NCI-H1694 (cell line): ENCODE data around the gene CCDC154.
"Not testable (repeated sequence)": the region's sequence is repeated elsewhere in the genome, so short reads cannot be mapped to it uniquely, and the experiment has no call there.

ENCODE experiments used
- DNase-seq: peaks from one replicate; lab custom pipeline; 2025; lab: John Stamatoyannopoulos, UW

Gene CCDC154, protein sequence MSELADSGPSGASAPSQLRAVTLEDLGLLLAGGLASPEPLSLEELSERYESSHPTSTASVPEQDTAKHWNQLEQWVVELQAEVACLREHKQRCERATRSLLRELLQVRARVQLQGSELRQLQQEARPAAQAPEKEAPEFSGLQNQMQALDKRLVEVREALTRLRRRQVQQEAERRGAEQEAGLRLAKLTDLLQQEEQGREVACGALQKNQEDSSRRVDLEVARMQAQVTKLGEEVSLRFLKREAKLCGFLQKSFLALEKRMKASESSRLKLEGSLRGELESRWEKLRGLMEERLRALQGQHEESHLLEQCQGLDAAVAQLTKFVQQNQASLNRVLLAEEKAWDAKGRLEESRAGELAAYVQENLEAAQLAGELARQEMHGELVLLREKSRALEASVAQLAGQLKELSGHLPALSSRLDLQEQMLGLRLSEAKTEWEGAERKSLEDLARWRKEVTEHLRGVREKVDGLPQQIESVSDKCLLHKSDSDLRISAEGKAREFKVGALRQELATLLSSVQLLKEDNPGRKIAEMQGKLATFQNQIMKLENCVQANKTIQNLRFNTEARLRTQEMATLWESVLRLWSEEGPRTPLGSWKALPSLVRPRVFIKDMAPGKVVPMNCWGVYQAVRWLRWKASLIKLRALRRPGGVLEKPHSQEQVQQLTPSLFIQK

DNA sequence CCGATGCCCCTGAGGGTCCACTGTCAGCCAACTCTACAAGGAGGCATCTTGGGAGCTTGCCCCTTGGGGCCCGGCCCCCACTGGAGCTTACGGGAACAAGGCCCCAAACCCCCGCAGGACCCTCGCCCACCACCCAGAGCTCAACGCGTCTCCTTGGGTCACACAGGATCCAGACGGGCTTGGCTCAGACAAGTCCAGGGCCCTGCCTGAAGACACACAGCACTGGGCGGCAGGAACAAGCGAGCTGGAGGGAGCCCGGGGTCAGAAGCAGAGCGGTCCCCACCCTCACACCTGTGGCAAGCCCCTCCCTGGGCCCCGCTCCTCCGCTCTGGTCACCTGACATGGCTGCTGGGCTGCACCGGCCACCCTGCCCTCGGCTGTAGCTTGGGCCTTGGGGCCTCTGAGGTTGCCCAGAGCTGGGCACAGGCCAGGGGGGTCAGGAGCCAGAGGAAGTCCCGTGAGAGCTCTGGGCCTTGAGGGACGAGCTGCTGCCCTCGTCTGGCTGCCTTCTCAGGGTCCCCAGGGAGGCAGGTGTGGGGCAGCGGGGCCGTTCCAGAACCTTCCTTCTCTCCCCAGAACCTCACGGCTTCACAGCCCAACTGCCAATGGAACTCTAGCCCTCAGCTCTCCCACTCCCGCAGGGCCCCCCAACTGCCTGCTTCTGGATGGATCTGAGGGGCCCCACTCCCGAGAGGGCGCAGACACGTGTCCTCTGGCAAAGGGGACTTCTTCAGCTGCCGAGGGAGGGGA lies at the start of gene CCDC154:
Gene CCDC154 (minus strand): TSS at position 577 of the 750 bp plus-strand sequence. CDS start 234 bp downstream, at position 343.
- DNase-seq, result no peak

DNA sequence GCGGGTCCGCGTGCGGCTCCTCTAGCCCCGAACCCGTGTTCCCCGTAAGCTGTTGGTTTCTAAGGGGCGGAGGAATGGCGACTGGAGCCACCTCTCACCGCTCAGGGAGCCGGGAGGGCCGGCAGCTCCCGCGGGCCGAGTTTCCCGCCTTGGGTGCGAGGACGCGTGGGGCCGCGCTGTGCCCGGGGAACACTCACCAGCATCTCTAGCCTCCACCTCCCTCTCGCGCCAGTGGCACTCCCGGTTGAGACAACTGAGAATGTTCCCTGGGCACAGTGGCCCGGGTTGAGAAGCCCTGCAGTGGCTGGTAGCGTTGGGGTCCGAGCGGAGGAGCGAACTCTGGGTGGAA lies 49.4 kb upstream of the CCDC154 start:
- no peak for DNase-seq

DNA sequence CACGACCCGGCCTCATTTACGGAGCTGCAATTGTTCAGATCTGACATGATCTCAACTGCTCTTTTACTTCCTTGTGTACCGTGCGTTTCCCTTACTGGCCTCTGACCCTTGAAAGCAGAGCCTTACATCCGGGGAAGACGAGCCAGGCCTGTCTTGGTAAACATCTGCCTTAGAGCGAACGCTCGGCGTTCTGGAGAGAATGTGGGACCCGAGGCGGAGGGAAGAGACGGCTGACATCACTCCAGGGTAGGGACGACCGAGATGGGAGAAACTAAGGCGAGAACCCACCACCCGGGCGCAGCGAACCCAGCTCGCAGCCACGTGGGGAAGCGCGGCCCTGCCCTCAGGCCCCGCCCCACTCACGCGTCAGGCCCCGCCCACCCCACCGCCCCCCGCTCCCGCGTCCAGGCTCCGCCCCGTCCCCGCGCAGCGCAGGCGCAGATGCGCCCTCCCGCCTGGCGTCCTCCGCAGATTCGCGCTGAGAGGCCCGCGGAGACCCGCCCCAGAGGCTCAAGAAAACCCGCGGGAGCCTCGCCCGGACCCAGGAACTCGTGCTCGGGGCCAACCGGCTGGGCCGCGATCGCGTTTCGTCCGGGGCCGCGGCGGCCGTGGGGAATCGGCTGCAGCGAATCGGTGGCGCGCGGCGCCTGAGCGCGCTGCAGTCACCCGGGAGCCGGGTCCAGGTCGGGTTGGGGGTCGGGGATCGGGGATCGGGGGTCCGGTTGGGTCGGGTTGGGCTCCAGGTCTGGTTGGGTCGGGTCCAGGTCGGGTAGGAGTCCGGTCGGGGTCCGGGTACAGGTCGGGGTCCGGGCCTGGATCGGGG lies 48.8 kb upstream of the CCDC154 start, which contains the start of gene TELO2:
Gene TELO2 (plus strand): TSS at position 438 of the 823 bp plus-strand sequence. CDS start 922 bp downstream, outside the sequence.
- no peak for DNase-seq

DNA sequence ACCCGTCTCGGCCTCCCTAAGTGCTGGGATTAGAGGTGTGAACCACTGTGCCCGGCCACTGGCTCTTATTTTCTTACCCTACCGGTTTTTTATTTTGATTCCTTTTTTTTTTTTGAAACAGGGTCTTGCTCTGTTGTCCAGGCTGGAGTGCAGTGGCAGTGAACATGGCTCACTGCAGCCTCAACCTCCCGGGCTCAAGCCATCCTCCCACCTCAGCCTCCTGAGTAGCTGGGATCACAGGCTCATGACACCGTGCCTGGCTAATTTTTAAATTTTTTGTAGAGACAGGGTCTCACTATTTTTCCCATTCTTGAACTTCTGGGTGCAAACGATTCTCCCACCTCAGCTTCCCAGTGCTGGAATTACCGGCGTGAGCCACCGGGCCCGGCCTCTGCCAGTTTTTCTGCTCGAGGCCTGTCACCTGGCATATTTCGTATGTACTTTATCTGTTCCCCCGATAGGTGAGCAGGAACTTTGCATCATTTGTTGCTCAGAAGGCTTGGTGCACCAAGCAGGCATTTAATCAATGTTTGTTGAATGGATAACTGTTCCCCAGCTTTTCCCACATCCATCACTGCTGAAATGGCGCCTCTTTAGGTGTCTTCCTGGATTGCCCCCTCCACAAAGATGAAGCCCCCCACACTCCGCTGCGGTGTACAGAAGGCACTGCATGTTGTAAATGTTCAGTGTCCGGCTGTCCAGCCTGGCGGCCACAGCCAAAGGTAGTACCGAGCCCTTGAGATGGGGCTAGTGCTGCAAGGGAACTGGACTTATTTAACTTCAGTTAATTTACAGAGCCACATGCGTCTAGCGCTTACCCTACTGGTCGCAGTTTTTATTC lies 47.9 kb upstream of the CCDC154 start:
- DNase-seq, result no peak

DNA sequence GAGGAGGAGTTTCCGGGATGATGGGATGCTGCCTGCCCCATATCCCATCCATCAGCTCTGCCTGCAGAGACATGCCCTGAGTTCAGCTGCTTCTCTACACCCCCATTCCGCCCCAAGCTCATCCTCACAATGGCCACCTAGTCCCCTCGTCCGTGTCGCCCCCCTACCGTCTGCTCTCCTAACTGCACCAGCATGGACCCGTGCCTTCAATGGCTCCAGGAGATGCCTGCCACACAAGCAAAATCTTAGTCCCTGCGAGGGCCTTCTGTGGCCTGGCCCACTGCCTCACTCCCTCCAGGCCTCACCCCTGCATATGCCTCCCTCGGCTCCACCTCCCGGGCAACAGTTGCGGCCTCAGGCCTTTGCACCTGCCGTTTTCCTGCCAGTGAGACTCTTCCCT lies 47.0 kb upstream of the CCDC154 start:
- no peak for DNase-seq

DNA sequence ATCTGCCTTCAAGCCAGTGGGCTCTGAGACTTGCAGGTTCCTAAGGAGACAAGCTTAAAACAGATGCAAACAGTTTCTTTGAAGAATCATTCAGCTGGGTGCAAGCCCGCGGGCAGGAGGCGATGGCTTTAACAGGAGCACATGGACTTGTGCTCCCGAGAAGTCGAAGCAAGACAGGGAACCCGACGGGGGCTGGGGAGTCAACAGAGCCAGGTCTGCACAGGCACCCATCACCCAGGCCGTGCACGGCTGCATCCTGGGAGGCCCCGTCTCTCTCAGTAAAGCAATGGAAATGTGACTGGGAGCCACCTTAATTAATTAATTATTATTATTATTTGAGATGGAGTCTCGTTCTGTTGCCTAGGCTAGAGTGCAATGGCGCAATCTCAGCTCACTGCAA lies 44.7 kb upstream of the CCDC154 start:
- DNase-seq, result no peak

DNA sequence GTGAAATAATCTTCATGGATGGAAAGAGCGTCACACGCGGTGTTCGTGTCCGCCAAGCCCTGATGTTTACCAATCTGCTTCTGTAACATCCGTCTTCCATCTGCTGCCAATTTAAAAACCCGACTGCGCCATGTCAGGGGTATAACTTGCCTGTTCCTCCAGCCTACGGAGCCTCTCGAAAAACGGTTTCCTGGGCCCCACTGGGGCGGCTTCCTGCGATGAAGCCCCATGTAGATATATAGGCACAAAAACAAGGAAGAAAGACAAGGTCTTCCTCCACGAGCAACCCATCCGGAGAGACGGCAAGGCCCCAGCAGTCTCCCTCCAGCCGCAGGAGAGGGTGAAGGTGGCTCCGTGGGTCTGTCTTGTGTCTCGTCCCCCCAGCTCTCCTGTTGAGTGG lies 44.3 kb upstream of the CCDC154 start, which contains the start of gene PTX4:
Gene PTX4 (minus strand): TSS at position 326 of the 400 bp plus-strand sequence. CDS start 35 bp downstream, at position 291.
- DNase-seq, result no peak

DNA sequence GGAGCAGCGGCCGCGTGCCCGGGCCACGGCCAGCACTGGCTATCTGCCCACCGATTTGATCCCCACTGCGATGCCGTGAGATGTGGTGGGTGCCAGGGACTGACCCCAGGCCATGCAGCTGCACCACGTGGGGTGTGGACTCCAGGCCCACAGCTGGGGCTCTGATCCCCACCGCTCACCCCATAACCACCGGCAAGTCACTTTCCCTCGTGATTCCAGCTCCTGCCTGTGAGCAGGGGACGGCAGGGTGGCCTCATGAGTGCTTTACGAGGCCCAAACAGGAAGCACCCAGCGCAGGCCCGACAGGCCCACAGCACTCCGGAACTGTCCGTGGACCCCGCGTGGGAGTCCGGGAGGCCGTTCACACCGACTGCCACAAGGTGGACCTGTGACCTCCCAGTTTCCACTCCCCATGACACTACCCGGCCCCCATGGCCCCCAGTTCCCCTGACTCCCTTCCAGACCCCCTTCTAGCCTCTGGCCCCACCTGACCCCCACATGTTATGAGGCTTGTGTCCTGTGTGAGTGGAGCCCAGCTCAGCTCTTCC lies 43.8 kb upstream of the CCDC154 start:
- no peak for DNase-seq

DNA sequence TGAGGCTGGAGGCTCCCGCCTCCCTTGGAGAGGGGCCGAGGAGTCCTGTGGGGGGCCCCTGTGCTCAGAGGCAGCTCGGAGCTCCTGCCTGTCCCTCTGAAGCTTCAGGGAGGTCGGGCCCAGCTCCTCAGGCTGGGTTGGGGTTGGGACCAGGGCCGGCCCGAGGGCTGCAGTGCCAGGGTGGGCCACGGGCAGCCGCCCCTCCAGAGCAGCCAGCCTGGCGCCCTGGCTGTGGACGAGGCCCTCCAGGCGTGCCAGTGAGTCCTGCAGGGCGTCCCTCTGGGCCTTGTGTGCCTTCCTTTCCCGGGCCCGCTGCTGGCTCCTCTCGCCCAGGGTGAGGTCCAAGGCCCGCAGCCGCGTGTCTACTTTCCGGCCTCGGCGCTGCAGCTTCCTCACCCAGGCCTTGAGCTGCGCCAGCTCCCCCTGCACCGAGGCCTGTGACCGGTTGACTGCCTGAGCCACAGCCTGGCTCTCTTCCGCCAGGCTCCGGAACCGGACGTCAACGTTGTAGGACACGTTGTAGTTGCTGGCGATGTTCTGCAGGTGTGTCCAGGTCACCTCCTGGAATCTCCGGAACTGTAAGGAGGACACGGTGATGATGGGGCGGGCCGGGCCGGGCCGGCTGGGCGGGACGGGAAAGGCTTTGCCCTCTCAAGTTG lies 43.2 kb upstream of the CCDC154 start:
- no peak for DNase-seq

DNA sequence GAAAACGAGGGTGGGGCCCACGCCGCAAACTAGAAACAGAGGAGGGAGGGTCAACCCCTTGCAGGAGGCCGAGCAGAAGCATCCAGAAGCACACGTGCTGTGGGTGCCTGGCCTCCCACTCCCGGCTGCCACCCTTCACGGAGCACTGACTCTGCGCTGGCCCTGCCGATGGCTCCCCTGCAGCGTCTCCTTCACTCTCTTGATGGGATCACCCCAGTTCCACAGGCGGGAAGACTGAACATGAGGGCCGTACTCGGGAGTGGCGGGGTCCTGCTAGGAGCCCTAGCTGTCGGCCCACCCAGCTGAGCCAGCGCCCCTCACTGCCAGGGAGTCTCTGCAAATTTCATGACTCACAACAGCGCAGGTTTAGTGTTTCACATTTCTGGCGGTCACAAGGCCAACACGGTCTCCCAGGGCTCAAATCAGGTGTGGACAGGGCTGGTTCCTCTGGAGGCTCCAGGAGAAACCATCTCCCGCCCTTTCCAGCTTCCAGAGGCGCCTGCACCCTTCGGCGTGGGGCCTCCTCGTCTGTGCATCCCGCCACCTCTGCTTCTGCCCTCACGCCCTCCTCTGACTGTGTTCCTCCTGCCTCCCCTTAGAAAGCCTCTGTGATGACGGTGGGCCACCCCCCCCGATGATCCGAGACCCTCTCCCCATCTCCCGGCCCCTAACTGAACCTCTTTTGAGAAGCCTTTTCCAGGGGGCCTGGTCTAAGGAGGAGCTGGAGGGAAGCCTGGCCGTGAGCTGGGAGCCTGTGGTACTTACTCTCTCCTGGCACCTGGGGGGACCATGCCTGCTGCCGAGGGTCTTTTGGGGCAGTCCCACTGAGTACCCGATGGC lies 42.4 kb upstream of the CCDC154 start:
- no peak for DNase-seq

DNA sequence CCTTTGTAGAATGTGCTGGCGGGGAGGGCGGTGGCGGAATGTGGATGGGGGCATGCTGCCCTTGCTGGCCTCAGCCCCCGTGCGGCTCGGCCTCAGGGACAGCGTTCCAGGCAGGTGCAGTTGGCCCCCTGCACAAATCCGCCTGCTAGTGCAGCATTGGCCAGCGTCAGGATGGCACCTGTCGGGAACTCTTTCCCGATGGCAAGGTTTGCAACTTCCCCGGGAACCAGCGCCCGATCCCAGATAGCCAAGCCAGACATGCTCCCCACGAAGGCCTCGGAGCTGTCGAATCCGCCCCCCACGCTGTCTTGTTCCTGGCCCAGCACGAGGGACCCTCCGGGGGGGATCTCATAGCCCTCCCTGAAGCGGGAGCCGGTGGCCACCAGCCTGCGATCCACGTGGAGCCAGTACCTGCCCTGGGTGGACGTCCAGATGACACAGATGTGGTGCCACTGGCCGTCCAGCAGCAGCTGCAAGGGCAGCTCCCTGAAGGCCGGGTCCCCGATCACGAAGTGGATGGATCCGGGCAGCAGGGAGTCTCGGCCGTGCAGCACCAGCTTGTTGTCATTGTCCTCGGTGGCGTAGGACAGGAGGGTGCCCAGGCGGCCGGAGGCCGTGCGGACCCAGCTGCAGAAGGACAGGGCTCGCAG lies 41.6 kb upstream of the CCDC154 start:
- DNase-seq, result no peak

DNA sequence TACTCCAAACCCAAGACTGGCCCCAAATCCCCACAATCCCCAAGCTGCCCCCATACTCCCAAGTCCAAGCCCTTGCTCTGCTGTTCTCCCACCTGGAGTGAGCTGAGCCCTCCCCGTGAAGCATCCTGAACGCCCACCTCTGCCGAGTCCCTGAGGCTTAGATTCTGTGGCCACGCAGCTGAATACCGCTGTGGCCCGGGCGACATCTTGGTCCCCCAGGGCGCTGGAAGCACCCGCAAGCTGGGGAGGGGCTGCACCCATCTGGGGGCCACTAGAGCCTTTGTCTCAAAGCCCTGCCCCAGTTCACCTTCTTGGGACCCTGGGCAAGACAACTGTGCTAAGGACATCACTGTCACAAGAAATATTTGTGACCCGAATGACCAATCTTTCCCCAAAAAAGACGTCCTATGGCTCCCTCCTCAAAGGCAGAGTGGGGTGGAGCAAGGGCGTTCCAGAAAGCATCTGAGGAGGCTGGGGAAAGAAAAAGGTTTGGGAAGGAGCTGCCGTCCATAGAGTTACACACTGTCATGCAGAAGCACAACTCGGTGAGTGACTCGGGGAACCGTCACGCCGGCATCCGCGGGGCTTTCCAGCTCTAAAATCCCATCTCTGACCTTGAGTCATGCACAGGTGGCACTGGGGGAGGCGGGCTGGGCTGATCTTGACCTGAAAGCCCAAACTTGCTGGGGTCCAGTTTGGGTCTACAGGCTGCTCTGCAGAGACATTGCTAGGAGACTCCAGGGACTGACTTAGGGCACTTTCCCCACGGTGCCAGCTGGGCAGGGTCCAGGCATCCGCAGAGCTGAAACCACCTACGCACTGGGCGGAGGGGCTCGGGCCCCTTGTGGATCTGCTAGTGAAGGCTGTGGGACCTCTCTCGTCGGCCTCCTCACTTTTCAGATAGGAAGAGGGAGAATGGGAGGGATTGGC lies 37.8 kb upstream of the CCDC154 start:
- DNase-seq, result no peak

DNA sequence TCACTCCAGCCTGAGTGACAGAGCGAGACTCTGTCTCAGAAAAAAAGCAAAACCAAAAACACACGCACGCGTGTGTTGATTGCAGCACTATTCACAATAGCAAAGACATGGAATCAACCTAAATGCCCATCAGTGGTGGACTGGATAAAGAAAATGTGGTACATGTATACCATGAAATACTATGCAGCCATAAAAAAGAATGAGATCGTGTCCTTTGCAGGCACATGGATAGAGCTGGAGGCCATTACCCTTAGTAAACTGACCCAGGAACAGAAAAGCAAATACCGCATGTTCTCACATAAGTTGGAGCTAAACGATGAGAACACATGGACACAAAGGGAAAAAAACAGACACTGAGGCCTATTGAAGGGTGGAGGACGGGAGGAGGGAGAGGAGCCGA lies 34.6 kb upstream of the CCDC154 start:
- DNase-seq, result not testable (repeated sequence)

DNA sequence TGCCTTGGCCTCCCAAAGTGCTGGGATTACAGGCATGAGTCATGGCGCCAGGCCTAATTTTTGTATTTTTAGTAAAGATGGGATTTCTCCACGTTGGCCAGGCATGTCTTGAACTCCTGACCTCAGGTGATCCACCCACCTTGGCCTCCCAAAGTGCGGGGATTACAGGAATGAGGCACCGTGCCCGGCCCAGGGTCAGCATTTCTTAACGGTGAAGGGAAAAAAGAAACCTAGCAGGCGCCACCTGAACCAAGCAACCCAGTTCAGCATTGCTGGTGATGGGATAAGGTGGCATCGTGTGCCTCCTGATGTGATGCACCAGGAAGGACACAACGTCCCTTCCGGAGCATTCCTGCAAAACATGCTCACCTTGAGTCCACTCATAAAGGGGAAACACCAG lies 32.7 kb upstream of the CCDC154 start:
- DNase-seq, result no peak

DNA sequence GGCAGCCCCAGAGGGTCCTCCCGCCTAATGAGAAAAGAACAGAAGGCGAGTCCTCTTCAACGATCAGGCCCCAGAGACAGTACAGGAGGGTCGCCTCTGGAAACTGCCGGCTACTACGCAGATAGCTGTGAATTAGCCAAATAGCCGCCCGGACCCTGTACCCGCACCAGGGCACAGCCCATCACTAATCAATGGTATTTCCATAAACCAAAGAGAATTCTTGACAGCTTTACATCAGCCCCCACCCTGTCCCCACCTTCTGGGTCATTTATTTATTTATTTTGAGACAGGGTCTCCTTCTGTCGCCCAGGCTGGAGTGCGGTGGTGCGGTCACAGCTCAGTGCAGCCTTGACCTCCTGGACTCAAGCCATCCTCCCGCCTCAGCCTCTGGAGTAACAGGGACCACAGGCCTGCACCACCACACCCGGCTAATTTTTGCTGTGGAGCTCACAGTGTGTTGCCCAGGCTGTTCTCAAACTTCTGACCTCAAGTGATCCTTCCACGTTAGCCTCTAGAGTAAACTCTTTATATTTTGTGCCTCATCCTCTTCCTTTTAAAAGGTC lies 31.3 kb upstream of the CCDC154 start:
- DNase-seq, result no peak

DNA sequence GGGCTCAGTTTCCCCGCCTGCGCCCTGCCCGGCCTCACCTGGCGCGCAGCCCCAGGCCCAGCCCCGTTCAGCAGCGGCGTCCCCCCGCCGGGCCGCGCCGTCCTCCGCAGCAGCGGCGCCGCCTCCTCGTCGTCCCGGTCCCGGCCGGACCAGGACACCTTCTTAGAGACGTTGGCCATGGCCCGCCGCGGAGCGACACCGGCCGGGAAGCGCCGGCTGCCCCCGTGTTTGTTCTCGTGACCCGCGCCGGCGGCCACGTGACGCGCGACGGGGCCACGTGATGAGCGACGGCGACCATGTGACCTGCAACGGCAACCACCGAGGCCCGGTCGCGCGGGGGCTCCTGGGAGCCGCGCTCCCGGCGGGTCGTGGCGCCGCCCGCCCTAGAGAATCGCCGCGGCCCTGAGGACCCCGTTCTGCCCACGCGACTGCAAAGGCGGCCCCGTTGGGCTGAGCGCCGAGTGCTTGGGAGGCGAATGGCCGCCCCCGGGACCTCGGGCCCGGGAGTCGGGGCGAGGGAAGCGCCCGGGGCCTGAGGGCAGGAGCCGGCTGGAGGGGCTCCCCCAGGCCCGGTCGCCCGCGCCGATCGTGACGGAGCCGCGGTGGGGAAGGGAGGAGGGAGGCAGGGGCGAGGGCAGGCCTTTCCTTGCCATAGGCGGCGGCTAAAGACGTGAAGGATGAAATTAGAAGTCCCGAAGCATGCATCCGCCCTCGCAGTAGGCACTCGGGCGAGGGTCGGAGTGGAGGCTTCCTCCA lies 30.6 kb upstream of the CCDC154 start, which contains the start of gene CLCN7:
Gene CLCN7 (minus strand): TSS at position 233 of the 756 bp plus-strand sequence. CDS start 54 bp downstream, at position 179.
- DNase-seq, result peak; percentile 30
